Cortex of kidney (tissue), 1 donor: ENCODE measurements around the gene GPR162.
"Not testable (repeated sequence)": the region's sequence is repeated elsewhere in the genome, so short reads cannot be mapped to it uniquely, and the experiment has no call there.

Experiments
- DNase-seq: peaks from one replicate; lab custom pipeline; 2025; lab: John Stamatoyannopoulos, UW

GPR162 gene

GRCh38 chr12:6873094-6874014, 51.7 kb downstream of the GPR162 start, which contains the start of gene SPSB2:
TSS of gene SPSB2 (minus strand) at chr12:6873303. CDS start at chr12:6872901, 402 bp downstream.
- no peak for DNase-seq

GRCh38 chr12:6874015-6874368, 52.4 kb downstream of the GPR162 start:
- not testable (repeated sequence) for DNase-seq
